NCI-H345 treated with DMSO at 0.1 percent for 48 hours (cell line): ENCODE results near the gene IGLL1.
"Not testable (repeated sequence)": the region's sequence is repeated elsewhere in the genome, so short reads cannot be mapped to it uniquely, and the experiment has no call there.

Experiments used
- DNase-seq: peaks from one replicate; lab custom pipeline; 2025; ENCODE audit not compliant: unreplicated experiment; lab: John Stamatoyannopoulos, UW

IGLL1 gene

DNA sequence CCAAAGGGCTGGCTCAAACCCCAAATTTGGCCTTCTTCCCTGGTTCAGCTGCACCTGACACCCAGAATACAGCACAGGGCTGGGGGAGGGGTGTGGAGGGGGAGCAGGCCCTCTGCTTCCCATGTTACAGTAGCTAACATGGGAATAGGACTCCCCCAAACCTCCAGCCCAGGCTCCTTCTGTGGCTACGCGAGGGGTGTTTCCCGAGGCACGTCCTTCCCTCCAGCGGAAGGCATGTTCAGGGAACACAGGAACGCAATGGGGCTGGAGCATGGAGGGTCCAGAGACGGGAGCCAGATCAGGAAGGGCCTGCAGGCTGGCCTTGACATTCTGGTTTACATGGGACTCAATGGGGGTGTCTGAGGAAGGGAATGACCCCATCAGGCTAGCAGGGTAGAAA, 11.8 kb upstream of the IGLL1 start:
- no peak for DNase-seq

DNA sequence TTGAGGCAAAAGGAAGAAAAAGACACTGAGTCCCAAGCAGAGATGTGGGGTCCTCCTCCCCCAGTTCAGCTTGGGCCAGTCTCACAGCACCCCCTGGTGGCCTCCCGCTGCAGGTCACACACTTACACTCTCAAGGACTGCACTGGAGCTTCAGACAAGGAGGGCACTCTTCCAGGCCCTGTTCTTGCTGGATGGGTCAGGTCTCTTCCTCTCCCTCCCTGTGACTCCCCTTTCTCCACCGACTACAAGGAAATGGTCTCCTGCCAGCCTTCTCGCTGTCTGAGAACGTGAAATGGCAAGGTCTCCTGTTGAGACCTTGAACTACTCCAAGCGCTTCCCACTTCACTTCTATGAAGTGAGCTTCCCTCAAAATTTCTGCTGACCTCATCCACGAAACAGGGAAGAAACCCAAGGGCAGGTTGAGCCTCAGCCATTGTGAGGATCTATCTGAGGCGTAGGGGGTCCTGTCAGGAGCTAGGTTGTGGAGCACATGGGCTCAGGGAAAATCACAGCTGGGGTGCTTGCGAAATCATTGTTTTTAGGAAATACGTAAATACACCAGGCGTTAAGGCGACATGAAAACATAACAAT, 11.2 kb upstream of the IGLL1 start:
- peak; percentile 35 for DNase-seq

DNA sequence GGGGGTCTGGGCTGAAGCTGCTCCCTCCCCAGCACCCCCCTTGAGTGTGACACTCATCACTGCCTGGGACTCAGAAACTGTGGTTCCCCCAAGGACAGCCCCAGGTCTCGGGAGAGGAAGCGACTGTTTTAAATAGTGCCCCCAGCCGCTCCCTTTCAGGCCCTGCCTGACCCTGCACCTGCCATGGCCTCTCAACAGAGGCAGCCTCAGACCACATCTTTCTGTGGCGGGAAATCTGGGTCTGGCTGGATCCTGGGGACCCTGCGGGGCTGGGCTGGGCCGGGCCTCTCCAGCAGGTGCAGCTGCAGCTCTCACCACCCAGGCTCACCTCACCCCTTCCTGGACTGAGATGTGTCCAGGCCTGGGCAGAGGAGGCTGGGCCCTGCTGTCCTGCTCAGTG, 3.7 kb upstream of the IGLL1 start:
- DNase-seq: no peak

DNA sequence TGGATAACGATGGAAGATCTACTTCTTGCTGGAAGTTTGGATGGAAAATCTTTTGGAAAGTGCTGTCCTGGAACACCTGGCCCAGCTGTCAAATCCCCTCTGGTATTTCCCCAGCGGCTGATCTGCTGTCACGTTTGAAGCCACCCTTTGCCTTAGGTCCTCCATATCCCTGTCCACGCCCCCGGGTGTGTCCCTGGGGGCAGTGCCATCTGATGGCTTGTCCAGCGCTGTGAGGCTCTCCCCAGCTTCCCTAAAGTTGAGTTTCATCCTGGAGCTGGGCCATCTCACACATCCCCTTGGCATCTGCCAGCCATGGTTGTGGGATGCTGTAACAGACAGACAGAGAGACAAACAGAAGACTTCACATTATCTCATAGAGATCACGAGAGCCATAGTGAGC, 3.1 kb upstream of the IGLL1 start:
- DNase-seq: no peak

DNA sequence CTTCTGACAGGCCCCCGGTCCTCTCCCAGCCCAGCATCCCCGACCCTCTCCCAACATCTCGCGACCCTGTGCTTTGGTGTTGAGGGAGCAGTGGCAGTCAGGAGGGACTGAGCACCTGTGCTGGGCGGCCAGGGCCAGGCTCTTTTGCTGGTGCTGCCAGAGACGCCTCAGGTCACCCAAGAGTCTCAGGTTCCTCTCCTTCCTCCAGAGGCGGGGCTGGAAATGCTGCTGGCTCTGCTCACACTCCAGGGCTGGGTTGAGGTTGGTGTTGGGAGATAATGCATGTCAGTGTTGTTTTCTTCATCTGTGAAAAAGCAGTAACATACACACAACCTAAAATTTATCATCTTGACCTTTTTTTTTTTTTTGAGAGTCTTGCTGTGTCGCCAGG, 1.2 kb upstream of the IGLL1 start:
- DNase-seq: no peak

DNA sequence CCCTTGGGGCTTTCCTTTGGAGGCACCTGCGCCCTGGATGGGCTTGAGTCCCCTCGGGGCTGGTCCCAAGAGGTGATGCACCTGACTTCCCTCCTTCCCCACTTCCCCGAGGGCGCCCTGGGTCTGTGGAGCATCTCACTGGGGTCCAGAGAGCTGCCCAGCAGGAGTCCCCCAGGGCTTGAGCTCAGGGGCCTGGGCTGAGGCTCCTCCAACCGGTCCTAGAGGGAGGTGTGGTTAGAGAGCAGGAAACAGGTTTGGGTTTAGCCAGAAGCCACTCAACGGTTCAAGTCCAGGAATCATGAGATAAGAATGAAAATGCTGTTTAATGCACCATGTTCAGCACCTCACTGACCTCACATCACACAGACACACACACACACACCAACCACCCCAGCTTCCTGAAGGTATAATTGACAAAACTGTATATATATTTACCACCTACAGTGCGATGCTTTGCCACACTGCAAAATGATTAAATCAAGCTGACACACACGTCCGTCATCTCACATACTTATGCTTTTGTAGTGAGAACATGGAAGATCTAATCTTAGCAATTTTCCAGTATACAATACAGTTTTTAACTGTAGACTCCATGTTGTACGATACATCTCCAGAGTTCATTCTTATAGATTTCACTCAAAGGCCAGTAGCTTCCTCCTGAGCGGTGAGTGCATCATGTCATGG, 628 bp upstream of the IGLL1 start:
- DNase-seq: no peak

DNA sequence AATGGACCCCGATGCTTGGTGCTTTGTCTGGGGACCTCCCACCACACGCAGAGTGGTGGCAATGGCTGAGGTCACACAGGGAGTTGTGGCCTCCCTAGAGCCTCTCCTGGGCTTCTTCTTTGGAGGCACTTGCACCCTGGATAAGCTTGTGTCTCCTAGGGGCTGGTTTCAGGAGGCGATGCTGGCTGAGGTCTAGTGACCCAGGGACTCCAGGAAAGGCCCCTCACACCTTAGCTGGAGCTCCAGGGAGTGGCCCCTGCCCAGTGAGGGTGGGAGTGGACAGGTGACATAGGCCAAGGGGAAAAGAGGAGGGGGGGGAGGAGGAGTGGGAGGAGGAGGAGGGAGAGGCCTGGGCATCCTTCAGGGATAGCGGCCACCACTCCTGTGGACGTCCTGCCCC, 810 bp downstream of the IGLL1 start:
- DNase-seq: no peak

DNA sequence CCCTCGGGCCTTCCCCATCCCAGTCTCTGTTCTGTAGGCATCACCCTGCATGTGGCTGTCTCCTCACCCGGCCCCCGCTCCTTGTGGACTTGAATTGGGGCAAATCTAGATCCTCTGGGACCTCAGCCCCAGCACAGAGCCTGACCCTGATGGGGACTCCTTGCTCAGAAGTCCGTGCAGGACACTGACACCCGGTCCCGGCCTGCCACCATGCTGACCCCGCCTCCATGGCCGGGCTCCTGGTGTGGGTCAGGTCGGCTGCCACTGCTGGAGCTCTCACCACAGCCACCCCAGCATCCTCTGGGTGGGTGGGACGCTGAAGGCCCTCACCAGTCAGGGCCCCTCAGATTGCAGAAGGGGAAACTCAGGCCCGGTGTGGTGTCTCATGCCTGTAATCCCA, 1.8 kb downstream of the IGLL1 start:
- DNase-seq: no peak

DNA sequence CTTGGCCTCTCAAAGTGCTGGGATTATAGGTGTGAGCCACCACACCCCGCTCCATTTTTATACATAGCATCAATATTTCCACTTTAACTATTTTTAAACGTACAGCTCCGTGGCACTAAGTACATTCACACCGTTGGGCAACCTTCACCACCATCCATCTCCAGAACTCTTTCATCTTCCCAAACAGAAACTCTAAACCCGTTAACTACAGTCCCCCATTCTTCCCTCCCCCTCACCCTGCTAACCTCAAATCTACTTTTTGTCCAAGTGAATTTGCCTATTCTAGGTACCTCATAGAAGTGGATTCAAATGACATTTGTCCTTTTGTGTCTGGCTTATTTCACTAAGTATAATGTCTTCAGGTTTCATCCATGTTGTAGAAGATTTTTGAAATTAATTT, 3.4 kb downstream of the IGLL1 start:
- no peak for DNase-seq

DNA sequence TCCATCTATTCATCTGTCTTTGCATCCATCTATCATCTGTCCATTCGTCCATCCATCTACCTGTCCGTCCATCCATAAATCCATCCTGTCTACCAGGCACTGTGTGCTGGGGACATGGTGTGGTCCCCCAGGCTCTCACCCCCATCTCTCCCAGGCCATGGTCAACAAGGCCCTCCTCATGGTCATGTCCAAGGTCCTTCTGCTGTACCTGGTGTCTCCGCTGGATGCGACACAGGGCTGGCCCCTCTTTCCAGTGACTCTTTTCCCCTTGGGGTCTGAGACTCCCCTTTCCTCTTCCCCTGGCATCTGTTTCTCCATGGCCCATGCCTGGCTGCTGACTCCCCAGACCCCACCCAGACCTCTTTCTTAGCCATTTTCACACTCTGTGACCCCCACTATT, 4.5 kb downstream of the IGLL1 start:
- DNase-seq: no peak

DNA sequence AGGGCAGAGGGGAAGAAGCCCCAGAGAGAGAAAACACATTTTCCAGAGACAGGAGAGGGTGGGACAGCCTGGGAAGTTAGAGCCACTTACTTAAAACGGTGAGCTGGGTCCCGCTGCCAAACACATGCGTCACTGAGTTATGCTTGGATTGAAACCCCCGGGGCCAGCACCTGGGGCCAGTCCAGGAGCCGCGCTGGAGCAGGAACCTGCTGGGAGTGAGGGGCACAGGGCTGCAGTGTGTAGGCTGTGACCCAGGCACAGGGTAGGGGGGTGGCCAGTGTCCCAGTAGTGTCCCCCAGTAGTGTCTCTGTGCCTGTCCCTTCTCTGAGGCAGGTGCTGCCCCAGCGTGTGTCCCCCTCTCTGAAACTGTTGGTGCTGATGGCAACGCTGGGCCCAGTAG, 5.2 kb downstream of the IGLL1 start:
- no peak for DNase-seq

DNA sequence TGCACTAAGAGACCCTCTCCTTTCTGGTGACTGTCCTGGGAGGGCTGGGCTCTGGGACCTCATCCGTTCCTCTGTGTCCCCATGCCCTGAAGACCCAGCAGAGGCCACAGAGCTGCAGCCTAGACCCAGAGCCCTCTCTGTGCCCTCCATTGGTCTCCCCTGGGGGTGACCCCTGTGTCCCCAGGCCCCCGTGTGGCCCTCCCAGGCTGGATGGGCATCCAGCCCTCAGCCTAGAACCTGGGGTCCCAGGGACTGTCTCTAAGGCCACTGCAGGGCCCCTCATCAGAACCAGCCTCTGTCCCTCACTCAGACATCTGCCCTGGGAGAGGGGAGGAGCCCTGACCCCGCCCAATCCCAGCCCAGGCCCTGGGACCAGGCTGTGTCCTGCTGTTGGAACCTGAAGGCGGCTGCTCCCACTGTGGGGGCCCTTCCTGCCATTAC, 5.7 kb downstream of the IGLL1 start:
- DNase-seq: no peak

DNA sequence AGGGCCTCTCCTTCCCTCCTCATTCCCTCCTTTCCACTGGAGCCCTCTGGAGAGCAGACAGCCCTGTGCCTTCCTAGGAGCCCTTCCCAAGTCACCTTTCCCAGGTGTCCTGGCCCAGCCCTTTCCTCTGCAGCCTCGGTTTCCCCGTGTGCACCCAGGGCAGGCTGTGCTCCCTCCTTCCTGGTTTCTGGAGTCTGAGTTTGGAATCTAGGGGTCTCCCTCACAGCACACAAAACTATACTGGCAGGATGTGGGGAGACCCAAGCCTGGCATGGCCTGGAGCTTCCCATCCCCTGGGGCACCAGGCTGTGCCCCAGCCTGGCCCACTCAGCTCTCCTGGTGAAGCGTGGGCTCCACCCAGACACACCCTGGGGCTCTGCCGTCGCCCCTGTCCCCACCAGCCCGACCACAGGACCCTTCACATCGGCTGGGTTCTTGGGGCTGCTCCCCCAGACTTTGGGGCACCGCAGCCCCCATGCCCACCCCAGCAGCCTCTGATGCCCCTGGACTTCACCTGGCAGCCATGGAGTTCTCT, 6.3 kb downstream of the IGLL1 start:
- DNase-seq: not testable (repeated sequence)

DNA sequence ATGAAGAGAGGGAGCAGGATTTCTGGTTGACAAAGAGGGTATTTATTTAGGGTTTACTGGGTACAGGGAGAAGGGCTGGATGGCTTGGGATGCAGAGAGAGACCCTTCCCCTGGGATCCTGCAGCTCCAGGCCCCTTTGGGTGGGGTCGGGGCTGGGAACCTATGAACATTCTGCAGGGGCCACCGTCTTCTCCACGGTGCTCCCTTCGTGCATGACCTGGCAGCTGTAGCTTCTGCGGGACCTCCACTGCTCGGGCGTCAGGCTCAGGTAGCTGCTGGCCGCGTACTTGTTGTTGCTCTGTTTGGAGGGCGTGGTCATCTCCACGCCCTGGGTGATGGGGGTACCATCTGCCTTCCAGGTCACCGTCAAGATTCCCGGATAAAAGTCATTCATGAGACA, 7.0 kb downstream of the IGLL1 start:
- not testable (repeated sequence) for DNase-seq

DNA sequence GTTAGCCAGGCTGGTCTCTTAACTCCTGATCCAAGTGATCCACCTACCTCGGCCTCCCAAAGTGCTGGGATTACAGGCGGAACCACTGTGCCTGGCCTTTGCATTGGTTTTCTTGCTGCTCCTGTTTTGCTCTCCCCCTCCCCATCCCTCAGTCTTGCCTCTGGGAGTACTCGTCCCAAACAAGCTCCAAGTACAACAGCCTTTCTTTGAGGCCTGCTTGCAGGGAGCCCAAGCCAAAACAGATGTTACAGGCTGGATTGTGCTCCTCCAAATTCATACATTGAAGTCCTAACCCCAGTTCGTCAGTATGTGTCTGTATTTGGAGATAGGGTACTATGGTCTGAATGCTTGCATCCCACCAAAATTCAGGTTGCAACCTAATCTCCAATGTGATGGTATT, 8.6 kb downstream of the IGLL1 start:
- no peak for DNase-seq

DNA sequence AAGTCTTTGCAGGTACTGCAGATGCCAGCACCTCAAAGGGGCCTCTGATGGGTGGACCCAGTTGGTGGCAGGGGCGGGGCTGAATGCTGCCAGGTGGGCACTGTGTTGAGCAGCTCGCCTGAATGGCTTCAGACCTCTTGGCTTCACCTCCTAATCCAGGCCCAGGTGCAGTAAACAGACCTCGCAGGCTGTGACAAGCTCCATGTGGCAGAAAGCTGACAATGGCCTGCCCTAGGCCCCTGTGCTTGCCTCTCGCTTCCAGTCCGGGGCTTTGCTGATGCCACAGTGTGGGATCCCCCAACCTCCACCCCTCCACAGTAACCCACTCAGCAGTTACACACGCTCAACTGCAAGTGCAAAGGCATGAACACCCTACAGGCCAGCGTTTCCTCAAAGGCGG, 9.4 kb downstream of the IGLL1 start:
- DNase-seq: peak; percentile 8

DNA sequence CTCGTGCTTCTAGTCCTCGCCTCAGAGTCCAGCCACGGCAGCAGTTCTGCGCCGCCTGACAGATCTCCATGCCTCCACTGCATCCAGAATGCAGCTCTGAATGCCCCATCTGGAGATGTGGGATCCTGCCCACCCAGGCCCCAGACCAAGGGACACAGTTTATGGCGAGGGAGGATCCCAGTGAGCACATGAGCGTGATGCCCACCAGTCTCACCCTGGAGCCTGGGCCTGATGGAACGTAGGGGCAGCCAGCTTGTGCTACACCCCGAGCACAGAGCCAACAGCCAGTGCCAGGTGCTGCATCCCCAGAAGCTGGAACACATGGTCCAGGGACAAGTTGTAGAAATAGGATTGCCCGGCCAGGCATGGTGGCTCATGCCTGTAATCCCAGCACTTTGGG, 10.4 kb downstream of the IGLL1 start:
- no peak for DNase-seq

DNA sequence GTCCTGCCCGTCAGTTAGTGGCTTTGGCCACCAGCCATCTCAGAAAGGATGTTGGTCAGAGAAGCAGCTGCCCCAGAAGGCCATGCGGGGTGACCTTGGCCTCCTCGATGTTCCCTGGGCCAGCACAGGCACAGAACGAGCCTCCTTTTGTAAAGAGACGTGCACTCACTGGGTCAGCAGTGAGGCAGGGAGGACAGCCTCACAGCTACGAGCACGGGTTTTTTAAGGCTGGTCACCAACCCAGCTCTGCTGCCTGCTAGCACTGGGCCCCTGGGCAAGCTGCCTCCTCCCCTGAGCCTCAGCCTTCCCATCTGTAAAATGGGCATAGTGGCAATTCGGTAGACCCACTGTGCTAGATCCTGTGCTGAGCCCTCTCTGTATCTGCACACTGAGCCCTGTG, 10.8 kb downstream of the IGLL1 start:
- DNase-seq: no peak

DNA sequence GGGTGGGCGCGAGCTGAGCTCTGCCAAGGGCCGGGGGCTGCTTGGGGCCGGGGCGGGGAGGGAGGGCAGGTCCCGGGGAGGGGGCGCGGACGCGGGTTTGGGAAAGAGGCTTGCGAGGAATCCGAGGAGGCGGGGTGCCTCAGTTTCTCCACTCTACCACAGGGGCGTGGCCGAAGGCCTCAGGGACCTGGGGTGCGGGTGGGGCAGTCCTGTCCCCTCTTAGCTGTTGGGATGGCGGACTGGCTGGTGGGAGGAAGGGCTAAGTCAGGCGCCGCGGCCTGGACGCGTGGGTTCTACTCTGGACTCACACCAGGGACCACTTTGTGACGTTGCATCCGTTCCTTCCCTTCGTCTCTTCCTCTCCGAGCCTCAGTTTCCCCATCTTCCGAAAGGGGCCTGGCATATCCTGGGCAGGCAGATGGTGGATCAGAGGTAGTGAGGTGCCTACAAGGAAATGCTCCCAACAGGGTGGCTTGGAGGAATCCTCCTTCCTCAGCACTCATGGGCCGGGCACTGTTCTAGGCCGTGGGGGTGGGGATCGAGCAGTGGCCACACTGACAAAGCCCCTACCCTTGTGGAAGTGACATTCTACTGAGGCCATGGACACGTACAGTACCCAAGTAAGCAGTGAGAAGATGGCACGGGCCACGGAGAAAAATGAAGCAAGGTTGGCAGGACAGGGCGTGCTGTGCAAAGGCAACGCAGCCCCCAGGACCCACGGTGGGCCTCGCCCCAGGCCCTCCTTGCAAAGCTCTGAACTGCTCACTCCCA, 13.2 kb downstream of the IGLL1 start:
- DNase-seq: no peak

DNA sequence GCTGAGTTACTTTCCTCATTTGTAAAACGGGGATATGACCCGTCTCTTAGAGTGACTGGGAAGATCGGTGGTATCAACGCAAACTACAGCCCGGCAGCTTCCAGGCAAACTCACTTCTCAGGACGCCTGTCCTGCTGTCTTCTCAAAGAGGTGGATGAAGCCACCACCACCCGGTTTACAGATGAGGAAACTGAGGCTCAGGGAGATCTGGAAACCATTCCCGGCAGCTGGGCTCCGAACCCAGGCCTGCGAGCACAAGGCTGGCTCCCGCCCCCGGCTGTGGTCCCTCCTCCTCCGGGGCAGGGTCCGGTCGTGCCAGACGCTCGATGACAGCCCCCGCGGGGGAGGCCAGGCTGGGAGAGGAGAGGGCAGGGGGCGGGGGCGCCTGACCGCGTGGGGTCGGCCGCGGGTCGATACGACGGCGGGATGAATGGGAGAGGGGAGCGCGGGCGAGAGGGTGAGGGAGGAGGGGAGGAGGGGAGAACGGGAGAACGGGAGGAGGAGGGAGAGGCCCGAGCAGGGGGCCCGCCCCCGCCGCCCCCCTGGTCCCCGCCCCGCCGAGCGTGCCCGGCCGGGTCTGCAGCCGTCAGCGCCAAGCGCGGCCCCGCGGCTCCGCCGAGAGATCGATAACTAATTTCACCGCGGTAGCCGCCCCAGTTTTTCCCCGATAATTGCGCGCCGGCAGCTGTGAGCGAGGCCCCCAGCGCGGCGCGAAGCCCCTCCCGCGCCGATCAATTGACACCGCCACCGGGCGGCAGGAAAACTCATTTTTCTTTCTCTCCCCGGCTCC, 14.0 kb downstream of the IGLL1 start:
- no peak for DNase-seq

DNA sequence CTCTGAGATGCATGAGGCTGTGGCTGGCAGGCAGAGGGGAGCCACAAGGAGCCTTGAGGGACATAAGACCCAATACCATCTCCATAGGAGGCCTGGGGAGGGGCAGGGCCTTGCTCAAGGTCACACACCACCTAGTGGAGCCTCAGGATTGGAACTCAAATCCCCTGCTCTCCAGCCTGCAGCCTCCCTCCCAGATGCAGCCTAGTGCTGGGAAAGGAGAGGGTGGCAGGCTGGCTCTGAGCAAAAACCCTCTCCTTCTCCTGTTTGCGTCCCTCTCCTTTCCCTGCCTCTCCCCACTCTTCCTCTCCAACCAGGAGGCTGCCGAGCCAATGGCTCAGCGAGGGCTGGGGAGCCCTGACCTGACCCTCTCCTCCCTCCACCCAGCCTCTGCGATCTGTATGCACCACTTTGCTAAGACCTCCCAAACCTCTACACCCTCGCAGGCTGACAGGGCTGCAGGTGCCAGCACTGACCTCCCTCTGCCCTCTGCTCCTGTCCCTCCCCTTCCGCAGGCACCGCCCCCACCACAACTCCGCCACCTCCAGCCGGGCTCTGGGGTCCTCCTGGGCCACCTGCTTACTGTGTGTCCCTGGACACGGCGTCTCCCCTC, 14.7 kb downstream of the IGLL1 start:
- DNase-seq: peak; percentile 11
